Osteoblast (primary cell): ENCODE measurements around the gene AHNAK. TPM values are rescaled to one million over a fixed set of nuclear protein-coding genes. Genes with fewer than 3 reads are reported as not detected.
"Not testable (repeated sequence)": the region's sequence is repeated elsewhere in the genome, so short reads cannot be mapped to it uniquely, and the experiment has no call there.

ENCODE experiments used
- DNase-seq: peaks from one replicate; pipeline ENCODE4 v3.0.0; 2011; ENCODE audit warnings: low spot score, mixed read lengths; ENCODE audit not compliant: insufficient read length; ENCODE audit errors: missing footprints
- H2AFZ ChIP-seq: 2 replicates; pipeline ENCODE4 v1.6.0; 2011; ENCODE audit warnings: mild to moderate bottlenecking, low read length
- H3K27ac ChIP-seq: 2 replicates; pipeline ENCODE4 v1.5.1; 2011; ENCODE audit warnings: mild to moderate bottlenecking, low read depth, low read length, moderate library complexity
- H3K27me3 ChIP-seq: 2 replicates; pipeline ENCODE4 v1.6.0; 2012; ENCODE audit warnings: mild to moderate bottlenecking, control low read depth, inconsistent platforms, low read length, moderate library complexity; ENCODE audit not compliant: insufficient read depth
- H3K36me3 ChIP-seq: 2 replicates; pipeline ENCODE4 v1.5.1; 2011; ENCODE audit warnings: mild to moderate bottlenecking, low read length, control low read depth, moderate library complexity; ENCODE audit not compliant: insufficient read depth
- H3K4me1 ChIP-seq: 2 replicates; pipeline ENCODE4 v1.5.1; 2011; ENCODE audit warnings: mild to moderate bottlenecking, low read length, control low read depth, moderate library complexity; ENCODE audit not compliant: insufficient read depth
- H3K4me2 ChIP-seq: 2 replicates; pipeline ENCODE4 v1.6.0; 2011; ENCODE audit warnings: mild to moderate bottlenecking, low read length; ENCODE audit not compliant: insufficient read depth
- H3K4me3 ChIP-seq: fragments of 200-600 bp; sonication (generic); 3 replicates; pipeline ENCODE4 v1.5.1; 2012; ENCODE audit warnings: mild to moderate bottlenecking, low read length, inconsistent platforms; ENCODE audit not compliant: insufficient read depth
- H3K79me2 ChIP-seq: 2 replicates; pipeline ENCODE4 v1.6.0; 2012; ENCODE audit warnings: mild to moderate bottlenecking, low read length, control low read depth, inconsistent platforms; ENCODE audit not compliant: insufficient read depth
- H3K9me3 ChIP-seq: 2 replicates; pipeline ENCODE4 v1.5.1; 2011; ENCODE audit warnings: low read depth, low read length, control low read depth
- H4K20me1 ChIP-seq: 2 replicates; pipeline ENCODE4 v1.6.0; 2012; ENCODE audit warnings: mild to moderate bottlenecking, low read length, control low read depth; ENCODE audit not compliant: insufficient read depth
- total RNA-seq: library from RNA; depleted of rRNA; stranded (reverse); fragments of >200 nt; gene quantifications from 2 replicates; pipeline ENCODE4 v1.2.3, GENCODE V29; 2012
- TF ChIP-seq, protein P1 (sequence below): IDR thresholded peaks from 2 replicates; pipeline ENCODE4 v1.5.1; 2011; ENCODE audit warnings: mild to moderate bottlenecking, low read depth, low read length, moderate library complexity; ENCODE audit errors: extremely low read depth

AHNAK gene
- total RNA-seq, 1 donor, result 720 TPM

DNA sequence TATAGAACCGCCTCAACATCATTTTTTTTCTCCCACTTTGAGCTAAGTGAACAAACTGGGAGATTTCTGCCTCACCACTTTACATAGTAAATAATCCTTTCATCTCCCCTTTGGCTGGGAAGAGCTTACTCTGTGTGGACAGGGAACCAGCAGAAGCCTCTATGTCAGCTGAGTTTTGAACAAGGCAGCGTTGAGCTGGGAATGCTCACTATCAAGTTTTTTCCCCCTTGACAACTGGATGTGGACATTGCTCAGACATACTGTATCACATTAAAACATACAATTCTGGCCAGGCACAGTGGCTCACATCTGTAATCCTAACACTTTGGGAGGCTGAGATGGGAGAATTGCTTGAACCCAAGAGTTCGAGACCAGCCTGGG, 46.0 kb downstream of the AHNAK start:
- Histone ChIP-seq H3K9me3 (no peaks in the 10 kb centered on the region), H3K4me1 (peaks cover 28% of the 10 kb centered on the region), H4K20me1 (no peaks in the 10 kb centered on the region), H3K4me2 (no peak overlapping the region), H3K36me3 (no peaks in the 10 kb centered on the region), H3K27ac (no peak overlapping the region), H3K4me3 (no peak overlapping the region), H3K27me3 (no peaks in the 10 kb centered on the region), H3K79me2 (no peaks in the 10 kb centered on the region), H2AFZ (no peak overlapping the region)
- TF ChIP-seq, protein P1, sequence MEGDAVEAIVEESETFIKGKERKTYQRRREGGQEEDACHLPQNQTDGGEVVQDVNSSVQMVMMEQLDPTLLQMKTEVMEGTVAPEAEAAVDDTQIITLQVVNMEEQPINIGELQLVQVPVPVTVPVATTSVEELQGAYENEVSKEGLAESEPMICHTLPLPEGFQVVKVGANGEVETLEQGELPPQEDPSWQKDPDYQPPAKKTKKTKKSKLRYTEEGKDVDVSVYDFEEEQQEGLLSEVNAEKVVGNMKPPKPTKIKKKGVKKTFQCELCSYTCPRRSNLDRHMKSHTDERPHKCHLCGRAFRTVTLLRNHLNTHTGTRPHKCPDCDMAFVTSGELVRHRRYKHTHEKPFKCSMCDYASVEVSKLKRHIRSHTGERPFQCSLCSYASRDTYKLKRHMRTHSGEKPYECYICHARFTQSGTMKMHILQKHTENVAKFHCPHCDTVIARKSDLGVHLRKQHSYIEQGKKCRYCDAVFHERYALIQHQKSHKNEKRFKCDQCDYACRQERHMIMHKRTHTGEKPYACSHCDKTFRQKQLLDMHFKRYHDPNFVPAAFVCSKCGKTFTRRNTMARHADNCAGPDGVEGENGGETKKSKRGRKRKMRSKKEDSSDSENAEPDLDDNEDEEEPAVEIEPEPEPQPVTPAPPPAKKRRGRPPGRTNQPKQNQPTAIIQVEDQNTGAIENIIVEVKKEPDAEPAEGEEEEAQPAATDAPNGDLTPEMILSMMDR, result no peak
- DNase-seq, result no peak

DNA sequence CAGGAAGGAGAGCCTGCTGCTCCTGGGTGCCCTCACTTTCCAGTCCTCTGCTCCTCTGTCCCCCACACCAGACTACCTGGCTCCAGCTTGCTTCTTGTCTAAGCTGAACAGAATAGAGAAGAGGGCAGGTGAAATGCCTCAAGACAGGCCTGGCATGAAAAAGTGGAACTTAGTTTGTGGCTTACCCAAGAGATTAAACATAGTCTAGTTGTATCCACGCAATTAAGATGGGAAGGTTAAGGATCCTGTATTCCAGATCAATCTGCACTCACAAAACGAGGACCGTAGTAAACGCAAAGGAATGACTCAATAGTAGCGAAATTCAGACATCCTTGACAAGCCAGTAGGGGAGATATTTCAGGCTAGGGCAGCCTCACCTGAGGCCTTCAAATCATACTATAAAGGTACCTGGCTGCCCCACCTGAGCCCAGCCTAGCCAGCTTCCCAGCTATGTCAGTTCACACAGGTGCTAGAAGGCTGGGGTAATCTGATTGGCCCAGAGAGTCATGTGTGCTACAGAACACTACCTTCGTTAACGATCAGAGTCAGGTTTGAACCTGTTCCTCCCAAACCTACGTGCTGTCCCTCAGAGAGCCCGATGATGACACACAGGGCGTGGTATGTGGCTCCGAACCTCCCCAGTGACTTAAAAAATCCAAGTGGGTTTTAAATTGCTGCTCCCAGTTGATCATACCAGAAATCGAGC, 46.5 kb downstream of the AHNAK start:
- Histone ChIP-seq H3K4me2 (peak overlapping the region; percentile 1), H3K27me3 (no peaks in the 10 kb centered on the region), H4K20me1 (no peaks in the 10 kb centered on the region), H3K4me1 (peaks cover 23% of the 10 kb centered on the region), H2AFZ (peak overlapping the region; percentile 57), H3K9me3 (no peaks in the 10 kb centered on the region), H3K79me2 (no peaks in the 10 kb centered on the region), H3K36me3 (no peaks in the 10 kb centered on the region), H3K4me3 (no peak overlapping the region), H3K27ac (peak overlapping the region; percentile 40)
- TF ChIP-seq, protein P1, result no peak
- no peak for DNase-seq

DNA sequence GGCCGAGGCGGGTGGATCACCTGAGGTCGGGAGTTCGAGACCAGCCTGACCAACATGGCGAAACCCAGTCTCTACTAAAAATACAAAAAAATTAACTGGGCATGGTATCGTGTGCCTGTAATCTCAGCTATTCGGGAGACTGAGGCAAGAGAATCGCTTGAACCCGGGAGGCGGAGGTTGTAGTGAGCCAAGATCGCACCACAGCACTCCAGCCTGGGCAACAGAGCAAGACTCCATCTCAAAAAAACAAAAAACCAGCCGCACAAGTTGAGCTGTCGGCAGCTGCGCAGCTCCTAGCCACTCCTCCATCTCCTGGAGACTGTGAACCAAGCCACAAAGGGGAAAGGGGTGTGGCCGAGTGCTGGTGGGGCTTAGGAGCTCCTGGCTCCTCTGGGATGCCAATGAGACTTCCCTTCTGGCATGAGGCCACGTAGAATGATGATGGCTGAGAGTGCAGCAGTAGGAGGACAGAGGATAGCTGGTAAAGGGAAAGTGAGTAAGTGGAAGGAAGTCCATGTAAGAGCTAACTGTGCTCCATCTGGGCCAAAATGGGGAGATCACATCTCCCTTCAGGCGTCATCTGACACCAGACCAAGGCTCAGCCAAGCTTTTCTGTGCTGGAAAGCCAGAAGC, 47.2 kb downstream of the AHNAK start:
- DNase-seq, result peak; percentile 89
- Histone ChIP-seq H3K4me2 (peak overlapping the region; percentile 1), H2AFZ (peak overlapping the region; percentile 57), H3K27ac (peak overlapping the region; percentile 40), H3K4me1 (peaks cover 23% of the 10 kb centered on the region)
- not testable (repeated sequence) for H3K9me3 ChIP-seq, H4K20me1 ChIP-seq, H3K79me2 ChIP-seq, H3K36me3 ChIP-seq, H3K4me3 ChIP-seq, H3K27me3 ChIP-seq

DNA sequence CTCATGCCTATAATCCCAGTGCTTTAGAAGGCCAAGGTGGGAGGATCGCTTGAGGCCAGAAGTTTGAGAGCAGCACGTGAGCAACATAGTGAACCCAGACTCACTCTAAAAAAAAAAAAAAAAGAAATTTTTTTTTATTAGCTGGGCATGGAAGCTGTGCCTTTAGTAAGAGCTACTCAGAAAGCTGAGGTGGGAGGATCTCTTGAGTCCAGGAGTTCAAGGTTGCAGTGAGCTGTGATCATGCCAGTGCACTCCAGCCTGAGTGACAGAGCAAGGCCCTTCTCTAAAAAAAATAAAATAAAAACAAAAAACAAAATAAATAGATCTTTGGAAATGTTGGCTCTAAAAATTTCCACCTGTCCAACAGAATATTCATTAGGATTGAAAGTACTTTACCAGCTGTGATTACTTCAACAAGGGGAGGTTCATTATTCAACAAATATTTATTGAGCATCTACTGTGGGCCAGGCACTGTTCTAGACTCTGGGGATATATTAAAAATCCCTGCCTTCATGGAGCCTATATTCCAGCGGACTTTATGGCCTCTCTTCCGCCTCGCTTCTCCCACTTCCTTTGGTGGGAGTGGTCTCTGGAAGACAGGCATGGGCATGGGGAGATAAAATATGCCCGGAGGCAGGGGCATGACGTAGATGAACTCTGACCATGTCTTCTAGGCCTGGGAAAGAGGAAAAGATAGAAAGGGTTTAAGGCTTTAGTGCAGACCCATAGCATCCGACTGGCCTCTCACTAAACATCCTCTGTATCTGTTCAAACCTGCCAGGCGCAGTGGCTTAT, 47.9 kb downstream of the AHNAK start:
- Histone ChIP-seq H3K27ac (peak overlapping the region; percentile 76), H3K36me3 (no peaks in the 10 kb centered on the region), H3K27me3 (no peaks in the 10 kb centered on the region), H4K20me1 (no peaks in the 10 kb centered on the region), H3K4me1 (peaks cover 23% of the 10 kb centered on the region), H3K9me3 (no peaks in the 10 kb centered on the region), H2AFZ (no peak overlapping the region), H3K4me2 (no peak overlapping the region), H3K79me2 (no peaks in the 10 kb centered on the region), H3K4me3 (no peak overlapping the region)
- TF ChIP-seq, protein P1, result no peak
- no peak for DNase-seq
